Inferior parietal cortex (tissue), 1 donor: ENCODE measurements around the gene SLC18A3.

ENCODE experiments used
- DNase-seq: peaks from one replicate; pipeline ENCODE4 v3.0.0-alpha.2; 2016; ENCODE audit errors: extremely low spot score

SLC18A3 gene

GRCh38 chr10:49611816-49612512 lies 1.9 kb downstream of the SLC18A3 start:
- no peak for DNase-seq

- DNase-seq: no peak
These were observed 2.5 kb downstream of the SLC18A3 start for GRCh38 chr10:49612513-49613164.

DNA sequence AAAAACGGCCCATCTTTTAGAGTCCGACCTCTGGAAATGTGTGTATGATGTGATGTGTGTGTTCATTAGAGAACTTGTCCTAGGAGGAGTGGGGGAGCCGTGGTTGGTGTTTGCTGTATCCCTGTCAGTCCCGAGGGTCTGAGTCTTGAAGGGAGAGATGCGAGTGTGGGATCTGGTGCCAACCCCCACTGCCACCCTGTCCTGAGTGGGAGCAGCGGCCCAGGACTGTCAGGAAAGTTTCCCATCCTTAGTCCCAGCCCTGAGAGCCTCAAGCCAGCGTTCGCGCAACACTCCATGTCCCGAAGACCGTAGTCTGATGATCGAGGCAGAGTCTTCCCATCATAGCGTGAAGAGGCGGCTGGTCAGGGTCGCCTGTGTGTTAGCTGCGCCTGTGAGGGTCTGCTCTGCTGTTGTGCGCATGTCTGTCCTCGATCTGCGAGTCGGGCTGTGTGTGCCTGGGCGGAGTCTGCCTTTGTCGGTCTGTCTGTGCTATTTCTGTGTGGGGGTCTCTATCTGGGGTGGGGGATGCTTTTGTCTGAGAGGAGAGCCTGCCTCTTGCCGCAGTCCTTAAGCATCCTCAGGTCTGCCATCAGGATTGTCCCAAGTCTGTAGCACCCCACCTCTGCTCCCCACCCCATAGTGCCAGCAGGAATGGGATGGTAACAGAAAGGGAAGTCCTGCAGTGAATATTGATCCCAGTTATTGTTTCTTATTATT lies 3.2 kb downstream of the SLC18A3 start:
- DNase-seq: no peak

DNA sequence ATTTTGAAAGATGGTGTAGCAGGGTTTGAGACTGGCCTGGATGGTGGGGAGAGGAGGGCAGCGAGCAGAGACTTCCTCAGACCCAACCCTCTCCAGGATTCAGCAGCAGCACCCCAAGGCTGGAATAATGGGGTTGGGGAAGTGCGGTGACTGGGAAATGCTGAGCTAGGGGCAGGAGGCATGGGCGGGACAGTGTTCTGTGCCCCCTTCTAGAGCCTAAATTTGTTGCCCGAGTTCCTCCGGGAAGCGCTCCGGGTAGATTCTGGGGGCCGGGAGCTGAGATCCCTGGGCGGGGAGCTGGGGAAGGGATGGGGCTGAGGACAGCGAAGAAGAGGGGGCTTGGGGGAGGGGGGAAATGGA lies 3.8 kb downstream of the SLC18A3 start, which contains the start of gene CHAT:
TSS of gene CHAT (plus strand) at position 156 of the 360 bp plus-strand sequence. CDS start at position 309, 153 bp downstream.
- no peak for DNase-seq

DNA sequence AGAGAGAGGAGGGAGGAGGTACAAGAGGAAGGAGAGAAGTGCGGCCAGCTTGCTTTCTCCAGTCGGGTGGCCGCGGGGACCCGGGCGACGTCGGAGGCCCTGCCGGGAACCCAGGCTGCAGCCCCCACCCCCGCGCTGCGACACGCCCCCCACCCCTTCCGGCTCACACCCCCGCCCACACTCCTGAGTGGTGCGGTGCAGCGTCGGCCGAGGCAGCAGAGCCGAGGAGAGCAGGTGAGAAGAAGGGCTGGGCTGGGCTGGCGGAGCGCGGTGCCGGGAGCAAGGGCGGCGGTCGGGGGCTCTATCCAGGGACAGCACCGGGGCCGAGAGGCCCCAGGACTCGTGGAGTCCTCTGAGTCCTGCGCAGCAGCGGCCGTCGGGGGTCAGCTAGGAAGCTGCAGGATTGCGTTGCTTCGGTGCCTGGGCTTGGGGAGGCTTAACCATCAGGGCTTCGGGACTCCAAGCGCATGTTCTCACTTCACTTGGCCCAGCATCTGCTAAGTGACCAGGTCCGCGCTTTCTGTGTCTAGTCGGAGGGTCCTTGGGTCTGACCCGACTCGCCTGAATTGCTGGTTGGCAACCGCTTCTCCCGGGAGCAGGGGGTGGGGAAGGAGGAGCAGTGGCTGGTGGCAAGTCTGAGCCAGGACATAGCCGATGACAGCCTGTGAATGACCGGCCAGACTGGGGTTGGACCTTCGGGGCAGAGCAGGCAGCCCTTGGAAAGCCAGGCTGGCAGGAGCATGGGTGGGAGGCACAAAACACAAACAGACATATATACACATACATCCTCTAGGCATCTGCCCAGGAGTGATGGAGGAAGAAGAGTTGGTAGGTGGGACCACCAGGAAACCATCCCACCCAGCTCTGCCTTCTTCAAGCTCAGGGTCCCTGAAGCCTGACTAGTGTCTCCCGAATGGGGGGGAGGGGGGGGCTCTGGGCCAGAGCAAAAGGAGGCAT lies 4.4 kb downstream of the SLC18A3 start:
- no peak for DNase-seq

GRCh38 chr10:49615213-49615612 lies 5.1 kb downstream of the SLC18A3 start:
- no peak for DNase-seq

DNA sequence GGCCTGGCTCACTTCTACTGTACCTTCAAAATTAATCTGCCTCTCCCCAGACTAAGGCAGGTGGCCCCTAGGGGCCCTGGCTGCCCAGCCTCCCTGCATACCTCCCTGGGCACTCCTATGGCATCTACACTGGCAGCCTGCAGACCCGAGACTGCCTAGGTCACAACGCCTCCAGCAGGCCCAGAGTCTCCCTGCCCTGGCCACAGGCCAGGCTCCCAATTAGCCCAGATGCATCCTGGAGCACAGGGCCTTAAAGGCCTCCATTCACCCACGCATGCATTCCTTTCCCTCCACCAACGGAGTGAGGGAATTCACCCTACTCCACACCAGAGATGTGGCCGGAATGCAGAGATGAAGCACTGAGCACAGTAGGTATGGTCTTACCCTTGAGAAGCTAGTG lies 5.6 kb downstream of the SLC18A3 start:
- no peak for DNase-seq

- DNase-seq: no peak
These were observed 6.5 kb downstream of the SLC18A3 start for GRCh38 chr10:49616421-49617101.

GRCh38 chr10:49617121-49618020 lies 7.3 kb downstream of the SLC18A3 start:
- no peak for DNase-seq

DNA sequence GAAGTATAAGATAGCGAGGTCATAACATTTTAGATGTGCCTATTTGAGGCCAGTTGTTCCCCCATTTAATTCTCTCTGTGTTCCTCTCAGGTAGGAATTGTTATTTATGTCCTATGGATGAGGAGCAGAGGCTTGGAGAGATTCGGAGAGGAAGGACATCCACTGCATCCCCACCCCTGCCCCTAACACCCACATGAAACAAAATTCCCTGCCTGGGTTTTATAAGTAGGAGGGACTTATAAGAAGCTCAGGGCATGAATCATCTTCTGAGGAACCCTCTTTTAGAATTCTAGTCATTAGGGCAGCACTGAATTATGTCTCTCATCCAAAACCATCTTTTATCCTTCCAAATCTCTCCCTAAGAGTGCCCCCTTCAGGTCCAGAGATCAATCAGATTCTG lies 8.7 kb downstream of the SLC18A3 start:
- DNase-seq: no peak

DNA sequence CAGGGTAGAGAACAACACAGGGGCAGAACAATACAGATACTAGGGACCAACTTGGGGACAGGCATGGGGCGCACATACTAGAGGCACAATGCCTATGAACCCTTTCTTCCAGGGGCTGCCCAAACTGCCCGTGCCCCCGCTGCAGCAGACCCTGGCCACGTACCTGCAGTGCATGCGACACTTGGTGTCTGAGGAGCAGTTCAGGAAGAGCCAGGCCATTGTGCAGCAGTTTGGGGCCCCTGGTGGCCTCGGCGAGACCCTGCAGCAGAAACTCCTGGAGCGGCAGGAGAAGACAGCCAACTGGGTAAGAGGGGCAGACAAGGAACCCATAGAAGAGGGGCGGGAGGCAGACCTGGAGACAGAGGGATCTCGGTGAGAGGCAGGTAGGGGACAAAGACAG lies 9.5 kb downstream of the SLC18A3 start:
- DNase-seq: no peak

GRCh38 chr10:49620286-49620810 lies 10.2 kb downstream of the SLC18A3 start:
- no peak for DNase-seq

DNA sequence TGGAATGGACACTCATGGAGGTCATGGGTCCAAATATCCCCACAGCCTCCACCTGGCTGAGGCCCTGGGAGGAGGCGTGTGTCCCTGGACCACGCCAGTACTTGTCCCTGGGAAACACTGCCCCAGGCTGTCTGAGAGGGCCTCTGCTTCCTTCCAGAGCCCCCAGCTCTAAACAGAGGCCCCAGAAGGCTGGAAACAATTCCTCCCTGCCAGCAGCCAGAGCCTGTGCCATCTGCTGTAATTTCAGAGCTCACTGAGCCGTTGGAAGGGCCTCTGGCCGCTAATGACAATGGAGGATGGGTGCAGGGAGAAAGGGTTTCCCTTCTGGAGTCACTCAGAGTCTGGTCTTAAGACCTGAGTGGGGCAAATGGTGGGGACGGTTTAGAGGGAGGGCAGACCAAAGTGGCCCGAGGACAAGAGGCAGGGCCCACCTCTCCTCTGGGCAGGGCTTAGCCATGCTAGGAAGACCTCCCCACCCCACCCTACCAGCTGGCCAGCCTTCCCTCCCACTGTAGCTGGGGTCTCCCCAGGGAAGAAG lies 10.8 kb downstream of the SLC18A3 start:
- DNase-seq: no peak

- DNase-seq: no peak
These were observed 11.5 kb downstream of the SLC18A3 start for GRCh38 chr10:49621561-49621960.

DNA sequence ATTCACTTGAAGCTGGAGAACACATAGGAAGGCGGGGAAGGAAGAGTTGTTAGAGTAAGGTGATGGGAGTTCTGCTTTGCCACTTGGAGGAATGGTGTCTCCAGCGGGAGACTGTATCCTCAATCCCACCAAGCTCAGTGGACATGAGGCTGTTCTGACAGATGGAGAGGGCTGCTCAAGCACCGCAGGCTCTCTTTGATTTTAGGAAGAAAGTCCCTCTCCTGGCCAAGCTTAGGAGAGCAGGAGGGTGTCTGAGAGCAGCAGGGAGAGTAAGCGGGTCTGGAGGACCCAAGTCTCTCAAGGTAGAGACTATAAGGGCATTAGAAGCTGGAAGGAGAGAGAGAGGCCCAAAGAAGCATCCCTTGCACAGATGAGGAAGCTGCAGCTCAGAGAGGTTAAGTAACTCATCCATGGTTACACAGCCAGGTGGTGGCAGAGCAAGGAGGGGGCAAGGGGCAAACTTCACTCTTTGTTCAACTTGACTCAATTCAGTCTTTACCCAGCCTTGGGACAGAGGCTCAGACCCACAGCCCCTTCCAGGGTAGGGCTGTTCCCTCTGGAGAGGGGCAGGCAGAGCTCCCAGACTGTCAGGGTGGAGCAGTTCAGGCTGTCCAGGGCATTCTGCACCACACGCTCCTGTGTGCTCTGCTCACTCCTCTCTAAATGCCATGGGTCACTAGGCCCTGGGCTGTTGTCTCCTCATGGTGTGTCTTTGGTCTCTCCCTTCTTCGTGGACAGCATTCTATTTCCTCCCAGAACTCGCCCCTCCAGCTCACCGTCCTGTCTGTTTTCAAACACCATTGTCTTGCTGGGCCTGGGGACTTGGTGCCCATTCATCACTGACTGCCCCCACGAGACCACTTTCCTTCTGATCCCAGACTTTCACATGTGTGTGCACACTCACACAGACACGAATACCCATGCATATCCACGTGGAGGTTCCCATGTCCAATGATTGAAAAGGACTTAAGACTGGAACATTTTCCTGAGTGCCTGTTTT lies 12.6 kb downstream of the SLC18A3 start:
- no peak for DNase-seq

DNA sequence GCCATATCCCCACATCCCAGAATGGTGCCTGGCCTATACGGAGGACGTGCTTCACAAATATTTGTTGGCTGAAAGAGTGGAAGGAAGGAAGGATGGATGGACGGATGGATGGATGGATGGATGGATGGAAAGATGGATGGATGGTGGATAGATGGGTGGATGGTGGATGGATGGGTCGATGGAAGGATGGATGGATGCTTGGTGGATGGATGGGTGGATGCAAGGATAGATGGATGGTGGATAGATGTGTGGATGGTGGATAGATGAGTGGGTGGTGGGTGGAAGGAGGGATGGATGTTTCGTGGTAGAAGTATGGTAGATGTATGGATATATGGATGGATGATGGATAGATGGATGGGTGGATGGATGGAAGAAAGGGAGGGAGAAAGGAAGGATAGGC lies 14.5 kb downstream of the SLC18A3 start:
- no peak for DNase-seq

GRCh38 chr10:49625411-49625810 lies 15.3 kb downstream of the SLC18A3 start:
- no peak for DNase-seq

DNA sequence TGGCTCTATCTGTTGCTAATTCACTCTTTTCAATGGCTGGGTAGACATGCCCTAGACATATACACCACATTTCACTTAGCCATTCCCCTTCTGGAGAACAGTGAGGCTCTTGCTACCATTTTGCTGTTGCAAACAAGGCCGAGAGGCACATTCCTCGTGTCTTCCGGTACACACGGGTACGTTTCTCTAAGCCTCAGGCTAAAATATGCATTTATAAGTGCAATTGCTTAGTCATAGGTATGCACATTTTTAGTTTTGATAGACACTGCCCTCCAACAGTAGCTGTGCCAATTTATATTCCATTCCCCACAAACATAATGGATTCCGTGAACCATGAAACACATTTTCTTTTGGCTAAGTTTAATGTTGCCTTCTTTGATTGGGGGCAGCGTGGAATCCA lies 16.9 kb downstream of the SLC18A3 start:
- no peak for DNase-seq
